IPS-18c (cell line): ENCODE results near the gene DISP3.
"Not testable (repeated sequence)": the region's sequence is repeated elsewhere in the genome, so short reads cannot be mapped to it uniquely, and the experiment has no call there.

Experiments used
- H3K4me3 ChIP-seq: 2 replicates; pipeline ENCODE4 v1.7.0; 2013; ENCODE audit warnings: low read depth, mild to moderate bottlenecking, low read length, moderate library complexity; ENCODE audit not compliant: insufficient read depth
- H3K9me3 ChIP-seq: one replicate; pipeline ENCODE4 v1.6.1; 2013; ENCODE audit warnings: mild to moderate bottlenecking, low read length, moderate library complexity; ENCODE audit not compliant: control insufficient read depth, insufficient read depth

Gene DISP3

DNA sequence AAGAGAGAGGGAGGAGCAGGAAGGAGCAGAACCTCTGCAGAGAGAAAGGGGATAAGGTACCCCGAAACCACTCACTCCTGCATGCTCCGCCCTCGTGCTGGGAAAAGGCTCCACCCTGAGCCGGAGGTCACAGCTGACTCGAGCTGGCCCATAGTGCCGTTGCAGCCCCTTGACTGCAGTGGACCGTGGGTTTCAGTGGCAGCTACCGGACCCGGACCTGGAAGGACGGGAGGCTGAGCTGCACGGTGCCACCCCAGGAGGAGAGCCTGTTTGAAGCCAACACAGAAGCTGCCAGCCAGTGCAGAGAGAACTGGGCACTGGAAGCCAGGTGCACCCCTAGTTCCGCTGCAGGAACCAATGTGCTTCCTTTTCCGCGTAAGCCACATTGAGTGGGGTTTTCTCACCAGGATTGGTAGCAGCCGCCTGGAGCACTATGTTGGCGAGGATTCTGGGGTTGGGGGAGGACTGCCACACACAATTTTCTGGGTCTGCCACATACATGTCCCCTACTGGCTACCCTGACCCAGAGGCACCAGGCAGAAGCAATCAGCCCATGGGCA lies 91.9 kb downstream of the DISP3 start:
- H3K4me3 ChIP-seq, result no peak overlapping the region

DNA sequence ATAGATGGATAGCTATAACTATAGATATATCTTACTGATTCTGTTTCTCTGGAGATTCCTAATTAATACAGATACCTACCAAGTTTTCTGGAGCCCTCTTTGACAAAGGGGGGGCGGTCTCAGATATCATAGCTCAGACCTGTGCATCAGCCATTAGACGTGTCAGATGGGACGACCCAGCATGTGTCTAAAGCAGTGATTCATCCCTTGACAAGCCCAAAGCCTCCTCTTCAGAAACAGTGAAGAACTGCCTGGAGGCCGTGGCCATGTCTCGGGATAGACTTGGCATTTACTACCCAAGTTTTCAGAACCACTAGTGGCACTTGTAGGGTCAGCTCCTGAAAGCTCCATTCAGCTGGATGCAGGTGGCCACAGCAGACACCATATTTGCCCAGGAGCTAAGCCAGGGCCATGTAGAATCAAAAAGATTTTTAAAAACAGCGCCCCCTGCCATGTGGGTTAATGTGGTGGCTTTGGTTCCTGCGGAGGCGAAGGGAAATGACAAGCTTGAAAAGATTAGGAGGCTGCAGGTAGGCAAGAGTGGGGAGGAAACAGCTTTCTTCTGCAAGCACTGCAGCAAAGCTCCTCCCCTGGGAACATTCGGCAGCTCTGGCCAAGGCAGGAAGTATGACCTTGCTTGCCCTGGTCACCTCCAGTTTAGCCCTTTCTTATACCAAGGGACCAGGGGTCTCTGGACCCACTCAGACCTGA lies 93.1 kb downstream of the DISP3 start:
- H3K9me3 ChIP-seq, result no peaks in the 10 kb centered on the region
- H3K4me3 ChIP-seq, result no peak overlapping the region

More for the DNA sequence above, 91.9 kb downstream of the DISP3 start:
- H3K9me3 ChIP-seq, result no peaks in the 10 kb centered on the region

DNA sequence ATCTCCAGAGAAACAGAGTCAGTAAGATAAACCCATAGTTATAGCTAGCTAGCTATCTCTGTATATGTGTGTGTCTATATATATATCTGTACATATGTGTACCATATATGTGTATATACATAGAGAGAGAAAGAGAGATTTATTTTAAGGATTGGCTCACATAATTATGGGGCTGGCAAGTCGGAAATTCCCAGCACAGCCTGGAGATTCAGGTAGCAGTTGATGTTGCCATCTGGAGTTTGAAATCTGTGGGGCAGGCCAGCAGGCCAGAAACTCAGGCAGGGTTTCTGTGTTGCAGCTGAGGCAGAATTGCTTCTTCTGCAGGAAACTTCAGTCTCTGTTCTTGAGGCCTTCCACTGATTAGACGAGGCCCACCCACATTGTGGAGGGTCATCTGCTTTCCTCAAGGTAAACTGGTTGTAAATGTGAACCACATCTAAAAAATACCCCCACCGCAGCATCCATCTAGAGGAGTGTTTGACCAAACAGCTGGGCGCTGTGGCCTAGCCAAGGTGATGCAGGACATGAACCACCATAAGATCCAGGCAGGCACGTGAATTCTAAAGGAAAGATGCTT lies 94.2 kb downstream of the DISP3 start:
- H3K9me3 ChIP-seq, result no peaks in the 10 kb centered on the region

DNA sequence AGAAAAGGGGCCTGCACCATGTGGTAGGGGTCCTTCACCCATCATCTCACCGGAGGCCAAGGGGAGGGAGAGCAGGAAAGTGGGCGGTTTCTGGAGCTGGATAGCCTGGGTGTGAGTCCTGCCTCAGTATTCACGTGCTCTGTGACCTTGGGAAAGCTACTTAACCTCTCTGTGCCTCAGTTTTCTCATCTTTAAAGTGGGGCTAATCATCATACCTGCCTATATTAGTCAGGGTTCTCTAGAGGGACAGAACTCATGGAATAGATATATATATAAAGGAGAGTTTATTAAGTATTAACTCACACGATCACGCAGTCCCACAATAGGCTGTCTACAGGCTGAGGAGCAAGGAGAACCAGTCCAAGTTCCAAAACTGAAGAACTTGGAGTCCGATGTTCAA lies 96.6 kb downstream of the DISP3 start:
- Histone ChIP-seq H3K4me3 (no peak overlapping the region), H3K9me3 (no peaks in the 10 kb centered on the region)

More for the DNA sequence above, 94.2 kb downstream of the DISP3 start:
- H3K4me3 ChIP-seq, result no peak overlapping the region

DNA sequence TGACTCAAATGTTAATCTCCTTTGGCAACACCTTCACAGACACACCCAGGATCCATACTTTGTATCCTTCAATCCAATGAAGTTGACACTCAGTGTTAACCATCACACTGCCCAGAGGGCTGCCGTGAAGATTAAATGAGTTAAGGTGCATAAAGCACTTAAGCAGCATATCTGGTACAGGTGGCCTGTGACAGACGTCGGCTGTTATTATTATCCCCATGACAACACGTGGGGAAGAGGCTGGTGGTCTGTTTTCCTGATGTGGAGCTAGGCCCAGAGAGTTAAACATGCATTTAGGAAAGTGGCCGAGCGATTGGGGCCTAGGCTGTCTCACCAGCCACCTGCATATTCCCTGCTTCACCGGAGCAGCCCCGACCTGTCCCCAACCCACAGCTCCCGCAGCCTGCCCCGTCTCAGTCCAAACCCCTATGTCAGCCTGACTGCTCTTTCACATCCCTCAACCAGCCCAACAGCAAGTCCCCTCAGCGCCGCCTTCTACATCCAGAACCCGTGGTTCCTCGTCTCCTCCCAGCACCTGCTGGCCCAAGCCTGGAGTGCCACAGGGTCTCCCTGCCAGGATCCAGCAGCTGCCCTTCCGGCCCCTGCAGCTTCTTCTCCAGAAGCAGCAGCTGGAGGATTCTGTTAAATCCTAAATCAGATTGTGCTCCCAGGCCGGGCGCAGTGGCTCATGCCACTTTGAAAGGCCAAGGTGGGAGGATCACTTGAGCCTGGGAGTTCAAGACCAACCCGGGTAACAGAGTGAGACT lies 97.3 kb downstream of the DISP3 start:
- H3K9me3 ChIP-seq, result no peaks in the 10 kb centered on the region
- H3K4me3 ChIP-seq, result no peak overlapping the region

DNA sequence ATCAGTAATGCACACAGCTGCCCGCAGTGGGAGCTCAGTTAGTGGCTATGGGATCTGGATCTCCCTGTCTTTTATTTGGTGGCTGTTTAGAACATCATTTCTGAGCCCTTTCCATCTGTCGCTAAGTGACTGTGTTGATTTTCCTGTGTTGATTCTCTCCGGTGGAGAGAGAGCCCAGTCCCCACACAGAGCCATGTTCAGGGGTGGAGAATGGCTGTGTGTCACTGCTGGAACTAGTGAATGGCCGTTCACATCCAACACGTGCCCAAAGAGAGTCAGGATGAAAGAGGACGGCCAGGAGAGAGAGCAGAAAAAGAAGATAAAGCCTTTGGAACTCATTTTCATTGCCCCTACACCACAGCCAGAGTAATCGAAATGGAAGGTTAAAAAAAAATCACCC lies 99.0 kb downstream of the DISP3 start:
- Histone ChIP-seq H3K4me3 (no peak overlapping the region), H3K9me3 (no peaks in the 10 kb centered on the region)

DNA sequence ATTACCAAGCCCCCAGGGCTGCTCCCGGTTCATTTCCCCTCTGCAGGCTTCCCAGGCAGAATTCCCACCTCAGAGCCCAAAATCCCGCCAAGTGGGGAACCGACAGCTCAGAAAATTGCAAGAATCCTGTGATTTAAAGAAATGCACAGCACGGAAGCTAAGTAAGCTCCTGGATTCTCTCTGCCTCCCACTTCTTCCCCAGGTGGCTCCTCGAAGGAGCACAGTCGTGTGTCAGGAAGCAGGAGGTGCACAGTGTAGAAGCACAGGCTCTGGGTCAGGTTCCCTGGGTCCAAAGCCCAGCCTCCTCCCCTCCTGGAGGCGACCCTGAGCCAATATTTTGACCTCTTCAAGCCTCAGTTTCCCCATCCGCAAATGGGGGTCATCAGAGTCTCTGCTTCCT lies 100.6 kb downstream of the DISP3 start:
- H3K4me3 ChIP-seq, result no peak overlapping the region

DNA sequence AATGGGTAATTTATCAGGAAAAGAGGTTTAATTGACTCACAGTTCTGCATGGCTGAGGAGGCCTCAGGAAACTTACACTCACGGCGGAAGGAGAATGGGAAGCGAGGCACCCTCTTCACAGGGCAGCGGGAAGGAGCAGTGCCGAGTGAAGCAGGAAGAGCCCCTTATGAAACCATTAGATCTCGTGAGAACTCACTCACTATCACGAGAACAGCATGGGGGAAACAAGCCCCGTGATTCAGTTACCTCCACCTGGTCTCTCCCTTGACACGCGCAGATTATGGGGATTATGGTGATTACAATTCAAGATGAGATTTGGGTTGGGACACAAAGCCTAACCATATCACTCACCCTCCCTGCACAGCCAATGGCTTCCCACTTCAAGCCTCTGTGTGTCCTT lies 101.1 kb downstream of the DISP3 start:
- not testable (repeated sequence) for H3K9me3 ChIP-seq, H3K4me3 ChIP-seq

More for the DNA sequence above, 100.6 kb downstream of the DISP3 start:
- H3K9me3 ChIP-seq, result no peaks in the 10 kb centered on the region

DNA sequence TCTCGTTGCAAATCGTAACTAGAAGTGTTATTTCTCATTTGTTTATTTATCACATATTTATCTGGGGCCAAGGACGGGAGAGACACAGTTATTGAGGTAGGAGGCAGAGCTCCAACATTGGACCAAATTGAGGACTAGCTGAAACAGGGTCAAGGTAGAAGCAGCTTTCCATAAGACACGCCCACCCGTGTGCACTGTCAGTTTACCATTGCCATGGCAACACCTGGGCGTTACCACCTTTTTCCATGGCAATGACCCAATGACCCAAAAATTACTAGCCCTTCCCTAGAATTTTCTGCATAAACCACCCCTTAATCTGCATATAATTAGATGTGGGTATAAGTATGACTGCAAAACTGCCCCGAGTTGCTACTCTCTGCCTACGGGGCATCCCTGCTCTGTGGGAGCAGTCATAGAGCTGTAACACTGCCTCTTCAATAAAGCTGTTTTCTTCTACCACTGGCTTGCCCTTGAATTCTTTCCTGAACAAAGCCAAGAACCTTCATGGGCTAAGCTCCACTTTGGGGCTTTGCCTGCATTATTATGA lies 102.6 kb downstream of the DISP3 start:
- H3K4me3 ChIP-seq, result no peak overlapping the region

DNA sequence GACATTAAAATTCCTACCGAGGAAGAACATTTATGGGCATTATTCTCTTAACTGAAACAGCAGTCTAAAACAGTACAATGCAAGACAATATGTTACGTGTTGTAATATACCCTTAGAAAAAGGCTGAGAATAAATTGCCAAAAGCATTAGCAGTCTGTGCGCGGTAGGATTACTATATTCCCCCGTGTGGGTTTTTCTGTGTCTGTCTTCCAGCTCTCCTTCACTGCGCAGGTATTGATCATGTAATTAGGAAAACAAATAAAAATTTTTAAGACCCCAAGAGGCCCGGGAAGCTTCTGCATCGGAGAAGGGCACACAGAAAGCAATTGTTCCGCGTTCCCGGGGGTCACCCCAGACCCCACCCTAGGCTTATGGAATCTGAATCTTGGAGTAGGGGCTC lies 106.4 kb downstream of the DISP3 start:
- no peak overlapping the region for H3K4me3 ChIP-seq
- H3K9me3 ChIP-seq, result no peaks in the 10 kb centered on the region

More for the DNA sequence above, 102.6 kb downstream of the DISP3 start:
- H3K9me3 ChIP-seq, result no peaks in the 10 kb centered on the region
